ENCODE results near the gene BCL6.
A peak's percentile ranks its signal among the peaks of the same experiment; 100 is the strongest.

BCL6 gene

GRCh38 chr3:187745201-187746058 is at the start of gene BCL6:
Gene BCL6 (minus strand): TSS chr3:187745468. CDS start chr3:187733693, 11,775 bp downstream.
- peak within 1 kb of the TSS; percentile 94 to 99 for H3K4me3 Mint-ChIP-seq
- peak within 1 kb of the TSS; percentile 100 for H3K27ac Mint-ChIP-seq
- no peaks in the 10 kb centered on the region for H3K27me3 Mint-ChIP-seq
- ATAC-seq (peak; percentile 47), DNase-seq (peak; percentile 93 to 94)
- peaks cover 57% of the 10 kb centered on the region for H3K4me1 Mint-ChIP-seq
- no peaks in the 10 kb centered on the region for H3K9me3 Mint-ChIP-seq

GRCh38 chr3:187794731-187795130 is 49.5 kb upstream of the BCL6 start:
- Mint-ChIP-seq H3K27ac (peak overlapping the region in 1 of 2 donors; percentile 60), H3K27me3 (no peaks in the 10 kb centered on the region), H3K4me1 (peaks cover 42% of the 10 kb centered on the region), H3K9me3 (peaks cover 5 to 9% of the 10 kb centered on the region in 2 donors), H3K4me3 (no peak overlapping the region)
- ATAC-seq, result no peak
- no peak for DNase-seq

GRCh38 chr3:187793618-187794017 is 48.4 kb upstream of the BCL6 start:
- Mint-ChIP-seq H3K27me3 (no peaks in the 10 kb centered on the region), H3K4me1 (peaks cover 39% of the 10 kb centered on the region), H3K4me3 (no peak overlapping the region), H3K9me3 (peaks cover 5 to 8% of the 10 kb centered on the region in 2 donors), H3K27ac (no peak overlapping the region)
- no peak for DNase-seq
- no peak for ATAC-seq

- ATAC-seq (no peak), DNase-seq (no peak)
- Mint-ChIP-seq H3K4me3 (no peak overlapping the region), H3K27me3 (no peaks in the 10 kb centered on the region), H3K4me1 (peaks cover 28% of the 10 kb centered on the region), H3K27ac (no peak overlapping the region), H3K9me3 (peaks cover 0 to under 1% of the 10 kb centered on the region in 2 donors)
Observed at GRCh38 chr3:187792521-187792920, 47.3 kb upstream of the BCL6 start.

- peak overlapping the region in 1 of 2 donors; percentile 82 for H3K27ac Mint-ChIP-seq
- H3K4me3 Mint-ChIP-seq, result no peak overlapping the region
- no peaks in the 10 kb centered on the region for H3K9me3 Mint-ChIP-seq
Observed at GRCh38 chr3:187789872-187790271, 44.6 kb upstream of the BCL6 start.

GRCh38 chr3:187788984-187789857 is 44.0 kb upstream of the BCL6 start:
- peak overlapping the region in 1 of 2 donors; percentile 76 for H3K27ac Mint-ChIP-seq
- peak overlapping the region in 1 of 2 donors; percentile 40 for H3K4me3 Mint-ChIP-seq
- H3K27me3 Mint-ChIP-seq, result no peaks in the 10 kb centered on the region
- ATAC-seq, result peak; percentile 80
- peaks cover 20% of the 10 kb centered on the region for H3K4me1 Mint-ChIP-seq
- DNase-seq, result no peak
- no peaks in the 10 kb centered on the region for H3K9me3 Mint-ChIP-seq

More at GRCh38 chr3:187789872-187790271, 44.6 kb upstream of the BCL6 start:
- Mint-ChIP-seq H3K4me1 (peaks cover 22% of the 10 kb centered on the region), H3K27me3 (no peaks in the 10 kb centered on the region)
- DNase-seq (no peak), ATAC-seq (no peak)

- H3K9me3 Mint-ChIP-seq, result peaks cover 0 to 5% of the 10 kb centered on the region in 2 donors
- no peak overlapping the region for H3K27ac Mint-ChIP-seq
- no peak for DNase-seq
- H3K27me3 Mint-ChIP-seq, result no peaks in the 10 kb centered on the region
- no peak overlapping the region for H3K4me3 Mint-ChIP-seq
- peak; percentile 48 for ATAC-seq
- peaks cover 30% of the 10 kb centered on the region for H3K4me1 Mint-ChIP-seq
Observed at GRCh38 chr3:187783098-187783497, 37.8 kb upstream of the BCL6 start.

- H3K4me1 Mint-ChIP-seq, result peaks cover 41% of the 10 kb centered on the region
- DNase-seq (no peak), ATAC-seq (no peak)
- H3K4me3 Mint-ChIP-seq, result no peak overlapping the region
- H3K9me3 Mint-ChIP-seq, result peaks cover 0 to 5% of the 10 kb centered on the region in 2 donors
- no peak overlapping the region for H3K27ac Mint-ChIP-seq
- no peaks in the 10 kb centered on the region for H3K27me3 Mint-ChIP-seq
Observed at GRCh38 chr3:187782006-187782405, 36.7 kb upstream of the BCL6 start.

- no peak overlapping the region for H3K4me3 Mint-ChIP-seq
- H3K4me1 Mint-ChIP-seq, result peaks cover 45% of the 10 kb centered on the region
- DNase-seq, result no peak
- no peak overlapping the region for H3K27ac Mint-ChIP-seq
- ATAC-seq, result no peak
- no peaks in the 10 kb centered on the region for H3K27me3 Mint-ChIP-seq
- H3K9me3 Mint-ChIP-seq, result peaks cover 0 to 5% of the 10 kb centered on the region in 2 donors
Observed at GRCh38 chr3:187781001-187781400, 35.7 kb upstream of the BCL6 start.

- Mint-ChIP-seq H3K4me1 (peaks cover 53% of the 10 kb centered on the region), H3K4me3 (no peak overlapping the region), H3K27me3 (no peaks in the 10 kb centered on the region), H3K27ac (peak overlapping the region in 1 of 2 donors; percentile 40), H3K9me3 (peaks cover 0 to under 1% of the 10 kb centered on the region in 2 donors)
- no peak for DNase-seq
- no peak for ATAC-seq
Observed at GRCh38 chr3:187778726-187779125, 33.5 kb upstream of the BCL6 start.

- ATAC-seq, result peak; percentile 91
Observed at GRCh38 chr3:187777331-187777941, 32.2 kb upstream of the BCL6 start.

GRCh38 chr3:187775549-187775948 is 30.3 kb upstream of the BCL6 start:
- no peak for ATAC-seq
- Mint-ChIP-seq H3K4me1 (peaks cover 64% of the 10 kb centered on the region), H3K9me3 (no peaks in the 10 kb centered on the region), H3K27ac (no peak overlapping the region), H3K4me3 (no peak overlapping the region), H3K27me3 (no peaks in the 10 kb centered on the region)
- DNase-seq, result no peak

More at GRCh38 chr3:187777331-187777941, 32.2 kb upstream of the BCL6 start:
- Mint-ChIP-seq H3K27me3 (no peaks in the 10 kb centered on the region), H3K9me3 (no peaks in the 10 kb centered on the region), H3K27ac (peak overlapping the region; percentile 29 to 39), H3K4me3 (peak overlapping the region; percentile 43 to 51), H3K4me1 (peaks cover 57% of the 10 kb centered on the region)
- DNase-seq, result peak; percentile 37 to 57

- Mint-ChIP-seq H3K27me3 (no peaks in the 10 kb centered on the region), H3K4me3 (no peak overlapping the region), H3K27ac (no peak overlapping the region), H3K4me1 (peaks cover 66% of the 10 kb centered on the region), H3K9me3 (no peaks in the 10 kb centered on the region)
- no peak for DNase-seq
- no peak for ATAC-seq
Observed at GRCh38 chr3:187774185-187774789, 29.0 kb upstream of the BCL6 start.

GRCh38 chr3:187773233-187774184 is 28.2 kb upstream of the BCL6 start:
- peaks cover 66% of the 10 kb centered on the region for H3K4me1 Mint-ChIP-seq
- ATAC-seq (no peak), DNase-seq (no peak)
- H3K27ac Mint-ChIP-seq, result no peak overlapping the region
- no peak overlapping the region for H3K4me3 Mint-ChIP-seq
- H3K9me3 Mint-ChIP-seq, result no peaks in the 10 kb centered on the region
- H3K27me3 Mint-ChIP-seq, result no peaks in the 10 kb centered on the region
